Smooth muscle cell of the brain vasculature (primary cell): ENCODE data around the gene TMEM183A.
"Not testable (repeated sequence)": the region's sequence is repeated elsewhere in the genome, so short reads cannot be mapped to it uniquely, and the experiment has no call there.

Source experiments
- DNase-seq: peaks from one replicate; pipeline ENCODE4 v3.0.0-alpha.2; 2012; ENCODE audit warnings: low read depth, low spot score

Gene TMEM183A, protein sequence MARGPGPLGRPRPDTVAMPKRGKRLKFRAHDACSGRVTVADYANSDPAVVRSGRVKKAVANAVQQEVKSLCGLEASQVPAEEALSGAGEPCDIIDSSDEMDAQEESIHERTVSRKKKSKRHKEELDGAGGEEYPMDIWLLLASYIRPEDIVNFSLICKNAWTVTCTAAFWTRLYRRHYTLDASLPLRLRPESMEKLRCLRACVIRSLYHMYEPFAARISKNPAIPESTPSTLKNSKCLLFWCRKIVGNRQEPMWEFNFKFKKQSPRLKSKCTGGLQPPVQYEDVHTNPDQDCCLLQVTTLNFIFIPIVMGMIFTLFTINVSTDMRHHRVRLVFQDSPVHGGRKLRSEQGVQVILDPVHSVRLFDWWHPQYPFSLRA

DNA sequence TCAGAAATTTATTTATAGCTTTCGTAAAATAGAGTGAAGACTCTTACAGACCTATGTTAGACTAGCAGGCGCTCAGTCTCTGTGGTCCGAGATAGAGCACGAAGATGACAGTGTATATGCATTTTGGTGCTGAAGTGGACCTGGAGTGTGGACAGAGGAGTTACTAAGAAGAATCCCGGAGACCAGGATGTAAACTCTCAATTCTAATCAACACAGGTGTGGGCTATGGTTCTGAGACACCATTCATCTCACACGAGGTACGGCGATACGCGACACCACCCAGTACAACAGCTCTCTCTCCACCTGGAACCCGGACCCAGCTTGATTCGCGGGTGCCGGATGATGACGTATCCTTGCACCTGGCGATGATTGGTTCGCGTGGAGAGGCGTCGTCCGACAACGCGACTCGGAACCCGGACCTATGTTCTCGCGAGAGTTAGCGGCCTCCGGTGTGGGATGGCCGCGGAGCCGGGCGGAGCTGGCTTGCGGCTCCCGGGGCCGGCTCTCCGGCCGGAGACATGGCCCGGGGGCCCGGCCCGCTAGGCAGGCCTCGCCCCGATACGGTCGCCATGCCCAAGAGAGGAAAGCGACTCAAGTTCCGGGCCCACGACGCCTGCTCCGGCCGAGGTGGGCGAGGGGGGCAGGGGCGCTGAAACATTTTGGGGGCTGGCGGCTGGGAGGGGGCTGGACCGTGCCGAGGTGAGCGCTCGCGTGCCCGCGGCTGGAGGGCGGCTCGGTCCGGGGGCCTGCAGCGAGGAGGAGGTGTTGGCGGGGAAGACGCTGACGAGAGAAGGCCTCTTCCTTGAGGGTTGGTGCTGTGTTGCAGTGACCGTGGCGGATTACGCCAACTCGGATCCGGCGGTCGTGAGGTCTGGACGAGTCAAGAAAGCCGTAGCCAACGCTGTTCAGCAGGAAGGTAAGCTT, at the start of gene TMEM183A:
TSS of gene TMEM183A (plus strand) at position 427 of the 924 bp plus-strand sequence. CDS start at position 519, 92 bp downstream.
- DNase-seq, result peak; percentile 89

DNA sequence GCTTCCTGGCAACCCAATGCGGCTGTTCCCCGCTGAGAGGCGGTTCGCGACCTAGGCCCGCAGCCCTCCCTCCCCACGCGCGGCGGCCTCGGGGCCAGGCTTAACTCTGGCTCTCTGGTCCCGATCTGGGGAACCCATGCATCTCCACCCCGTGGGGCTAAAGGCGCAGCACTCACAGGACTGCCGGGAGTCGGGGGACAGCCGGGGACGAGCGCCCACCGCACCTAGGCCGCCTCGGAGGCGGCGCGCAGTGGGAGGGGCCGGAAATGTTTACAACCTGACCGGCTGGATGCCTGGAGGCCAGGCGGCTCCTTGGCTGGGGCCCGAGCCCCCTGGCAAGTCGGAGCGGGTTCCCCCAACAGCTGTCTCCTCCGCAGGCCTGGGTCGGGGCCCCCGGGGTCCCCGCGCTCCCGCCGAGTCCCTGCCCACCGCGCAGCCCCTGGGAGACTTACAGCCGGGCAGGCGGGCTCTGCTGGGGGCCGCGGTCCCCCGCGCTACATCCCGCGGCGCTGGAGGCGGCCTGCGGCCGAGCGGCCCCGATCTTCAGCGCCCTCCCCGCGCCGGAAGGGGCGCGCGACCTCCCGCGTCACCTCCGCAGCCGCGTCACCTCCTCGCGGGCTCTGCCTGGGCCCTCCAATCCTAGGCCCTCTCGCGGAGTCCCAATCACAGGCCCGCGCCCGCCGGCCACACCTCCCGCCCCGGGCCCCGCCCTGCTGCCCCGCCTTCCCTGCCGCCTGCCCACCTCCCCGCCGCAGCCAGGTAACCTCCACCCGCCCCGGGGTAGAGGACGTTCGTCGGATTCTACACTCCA, 49.2 kb upstream of the TMEM183A start, which contains the start of gene ADIPOR1:
TSS of gene ADIPOR1 (minus strand) at position 580 of the 811 bp plus-strand sequence. CDS start 7,242 bp downstream, outside the sequence.
- DNase-seq, result peak; percentile 41

DNA sequence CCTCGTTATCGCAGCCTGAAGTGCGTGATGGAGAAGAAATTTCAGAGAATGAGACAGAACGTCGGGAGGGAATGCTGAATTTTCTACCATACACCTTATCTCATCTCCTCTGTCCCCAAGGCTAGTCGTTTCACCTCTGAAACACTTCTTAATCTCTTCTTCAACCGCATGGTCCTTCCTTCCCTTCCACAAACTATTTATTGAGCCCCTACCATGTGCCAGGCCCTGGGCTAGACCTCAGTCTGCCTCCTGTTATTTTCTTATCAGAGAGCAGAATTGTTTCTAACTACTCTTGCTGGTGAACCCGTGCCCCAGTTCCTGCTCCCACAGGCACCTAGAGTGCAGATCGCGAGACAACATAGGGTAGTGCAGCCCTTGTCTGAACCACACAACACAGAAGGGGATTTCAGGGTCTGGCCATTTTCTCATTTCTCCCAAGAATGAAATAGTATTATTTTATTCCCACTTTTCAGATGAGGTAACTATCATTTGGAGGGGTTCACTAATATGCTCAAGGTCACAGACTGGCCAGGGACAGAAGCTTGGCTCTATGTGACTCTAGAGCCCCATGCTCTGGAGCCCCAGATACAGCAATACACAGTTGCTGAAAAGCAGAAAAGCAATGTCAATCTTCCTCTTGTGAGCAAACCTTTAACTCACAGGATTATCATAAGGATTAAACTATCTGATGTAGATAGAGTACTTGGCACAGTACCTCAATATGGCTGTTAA, 48.5 kb upstream of the TMEM183A start:
- no peak for DNase-seq

DNA sequence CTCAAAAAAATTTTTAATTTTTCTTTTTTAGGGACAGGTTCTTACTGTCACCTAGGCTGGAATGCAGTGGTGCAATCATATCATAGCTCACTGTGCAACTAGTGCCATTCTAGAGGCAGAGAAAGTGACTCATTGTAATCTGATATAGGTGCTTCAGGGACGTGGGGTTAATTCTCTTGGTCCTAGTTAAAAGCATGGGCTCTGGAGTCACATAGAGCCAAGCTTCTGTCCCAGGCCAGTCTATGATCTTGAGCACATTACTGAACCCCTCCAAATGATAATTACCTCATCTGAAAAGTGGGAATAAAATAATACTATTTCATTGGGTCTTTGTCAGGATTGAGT, 47.9 kb upstream of the TMEM183A start:
- DNase-seq, result no peak

DNA sequence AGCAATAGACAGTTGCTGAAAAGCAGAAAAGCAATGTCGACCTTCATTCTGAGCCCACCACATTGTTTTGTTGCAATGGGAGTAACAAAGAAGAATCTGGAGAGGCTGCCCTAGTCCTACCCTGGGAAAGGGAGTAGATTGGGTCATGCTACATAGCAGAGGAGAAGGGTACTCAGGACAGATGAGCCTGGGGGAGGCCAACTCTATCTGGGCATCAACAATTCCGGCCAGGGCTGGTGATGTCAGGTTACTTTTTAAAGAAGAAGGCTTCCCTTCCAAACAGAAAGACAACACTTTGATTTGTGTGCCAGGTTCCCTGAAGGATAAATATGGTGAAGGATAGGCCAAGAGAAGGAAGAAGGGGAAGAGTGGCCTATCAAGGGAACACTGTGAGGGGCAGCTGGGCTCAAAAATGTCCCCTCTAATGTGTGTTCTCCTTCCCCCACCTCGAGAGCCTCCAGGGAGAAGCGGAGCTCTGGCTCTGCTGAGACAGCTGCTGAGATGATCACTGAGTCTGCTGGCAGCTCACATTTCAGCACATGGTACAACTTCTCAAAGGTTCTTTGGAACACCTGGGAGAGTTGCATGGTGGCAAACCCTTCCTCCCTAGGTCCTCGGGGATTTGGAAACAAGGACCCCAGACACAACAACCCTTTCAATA, 45.8 kb upstream of the TMEM183A start:
- no peak for DNase-seq

DNA sequence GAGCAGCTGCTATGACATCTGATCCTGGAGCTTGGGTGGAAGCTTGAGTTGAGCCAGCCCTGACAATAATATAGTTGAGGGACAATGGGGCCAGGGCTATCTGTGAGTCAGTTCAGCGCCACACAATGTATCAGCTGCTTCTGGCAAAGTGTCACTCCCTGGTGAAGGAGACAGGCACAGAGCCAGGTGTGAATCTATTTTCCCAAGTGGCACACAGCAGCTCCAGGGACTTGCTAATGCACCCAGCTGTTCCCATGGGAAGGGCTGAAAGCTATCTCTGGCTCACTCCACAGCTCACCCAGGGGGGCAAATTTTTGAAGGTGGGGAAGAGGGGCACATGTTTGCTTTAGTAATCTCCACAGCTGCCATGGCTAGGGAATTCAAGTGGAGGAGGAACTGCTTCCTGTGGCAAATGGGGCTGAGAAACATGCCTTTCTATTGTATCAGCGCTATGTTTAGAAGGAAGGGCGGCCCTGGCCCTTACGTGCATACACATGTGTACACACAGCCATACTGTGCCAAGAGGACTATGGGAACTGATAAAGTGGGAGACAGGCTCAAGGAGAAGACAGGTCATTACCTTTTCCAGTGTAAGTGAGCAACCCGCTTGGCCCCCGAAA, 42.3 kb upstream of the TMEM183A start:
- DNase-seq, result no peak

DNA sequence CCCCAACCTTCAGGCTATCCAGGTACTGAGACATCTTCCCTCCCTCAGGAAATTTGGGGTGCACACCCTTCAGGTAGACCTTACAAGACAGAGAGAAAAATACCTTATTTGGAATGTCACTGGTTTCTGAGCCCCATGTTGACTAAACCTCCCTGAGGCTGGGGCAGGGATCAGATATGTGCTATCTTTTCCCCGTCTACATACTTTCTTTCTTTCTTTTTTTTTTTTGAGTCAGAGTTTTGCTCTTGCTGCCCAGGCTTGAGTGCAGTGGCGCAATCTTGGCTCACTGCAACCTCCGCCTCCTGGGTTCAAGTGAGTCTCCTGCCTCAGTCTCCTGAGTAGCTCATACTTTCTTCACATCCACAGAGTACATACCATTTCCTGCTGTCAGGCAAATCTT, 41.8 kb upstream of the TMEM183A start:
- no peak for DNase-seq

DNA sequence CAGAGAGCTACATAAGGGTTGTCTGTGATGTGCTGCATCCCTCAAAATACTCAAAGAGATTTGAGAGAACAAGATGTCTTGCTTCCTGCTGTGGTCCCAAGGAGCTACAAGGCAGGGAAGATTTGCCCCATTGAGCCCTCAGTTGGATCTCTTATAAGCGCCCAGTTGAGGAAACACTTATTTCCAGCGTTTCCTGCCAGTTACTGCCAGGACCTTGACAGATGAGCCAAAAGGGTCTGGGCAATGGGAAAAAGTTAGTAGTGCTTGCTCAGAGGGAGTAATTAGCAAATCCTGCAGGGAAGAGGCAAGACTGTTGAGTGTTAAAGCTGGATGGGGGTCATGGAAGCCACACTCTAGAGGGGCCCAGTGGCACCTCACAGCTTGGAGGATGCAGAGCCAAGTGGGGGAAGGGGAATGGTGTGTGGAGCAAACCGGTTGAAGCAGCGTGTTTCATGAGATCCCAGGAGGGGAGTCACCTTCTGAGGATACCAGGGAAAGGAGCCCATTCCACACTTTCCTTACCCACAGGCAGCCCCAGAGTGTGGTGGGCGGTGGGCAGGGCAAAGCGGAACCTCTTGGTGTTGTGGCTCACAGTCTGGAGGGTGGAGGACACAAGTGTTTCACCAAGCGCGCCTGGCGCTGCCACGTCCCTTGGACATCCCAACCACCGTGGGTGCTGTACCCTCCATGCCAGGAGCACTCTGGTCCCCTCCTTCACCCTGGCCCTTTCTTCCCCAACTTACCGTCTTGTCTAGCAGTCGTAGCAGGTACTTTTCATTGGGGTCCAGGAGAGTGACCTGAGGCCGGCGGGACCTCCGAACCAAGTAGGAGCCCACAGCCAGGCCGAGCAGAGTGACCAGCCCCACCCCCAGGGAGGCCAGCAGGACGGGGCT, 40.9 kb upstream of the TMEM183A start:
- no peak for DNase-seq

DNA sequence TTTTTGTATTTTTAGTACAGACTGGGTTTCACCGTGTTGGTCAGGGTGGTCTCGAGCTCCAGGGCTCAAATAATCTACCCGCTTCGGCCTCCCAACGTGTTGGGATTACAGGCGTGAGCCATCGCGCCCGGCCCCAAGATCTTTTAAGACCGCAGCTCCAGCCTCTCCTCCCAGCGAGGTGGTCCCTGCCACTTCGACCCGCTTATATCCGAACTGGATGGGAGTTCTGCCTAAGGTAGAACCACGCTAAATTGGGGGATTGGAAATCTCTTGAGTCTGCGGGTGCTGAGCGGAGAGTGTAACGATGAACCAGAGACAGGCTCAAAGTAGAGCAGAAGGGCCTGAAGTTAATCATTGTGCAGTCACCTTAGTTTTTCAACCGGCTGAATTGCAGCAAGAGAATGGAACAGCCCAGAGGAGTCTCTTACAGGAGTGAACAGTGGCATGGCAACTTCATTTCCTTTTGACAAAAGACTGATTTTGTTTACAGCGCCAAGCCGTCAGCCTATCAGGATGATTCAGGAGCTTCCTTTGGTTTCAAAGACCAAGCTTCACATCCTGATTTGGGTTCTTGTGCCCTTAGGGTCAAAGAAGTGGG, 39.4 kb upstream of the TMEM183A start:
- no peak for DNase-seq

DNA sequence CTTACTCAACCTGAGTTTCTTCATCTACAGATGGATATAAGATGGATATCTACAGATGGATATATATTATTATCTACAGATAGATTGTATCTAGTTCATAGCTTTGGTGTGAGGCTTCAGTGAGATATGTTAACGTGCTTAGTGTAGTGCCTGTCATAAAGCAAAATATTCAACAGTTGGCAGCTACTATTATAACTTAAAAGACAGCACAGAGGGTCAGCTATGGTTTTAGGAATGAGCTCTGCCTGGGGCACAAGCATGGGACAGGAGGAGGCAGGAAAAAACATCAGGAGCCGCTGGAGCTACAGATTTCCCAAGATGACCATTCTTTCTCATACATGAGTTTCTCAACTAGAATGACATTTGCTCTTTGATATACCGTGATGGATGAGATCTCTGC, 38.8 kb upstream of the TMEM183A start:
- DNase-seq, result no peak

DNA sequence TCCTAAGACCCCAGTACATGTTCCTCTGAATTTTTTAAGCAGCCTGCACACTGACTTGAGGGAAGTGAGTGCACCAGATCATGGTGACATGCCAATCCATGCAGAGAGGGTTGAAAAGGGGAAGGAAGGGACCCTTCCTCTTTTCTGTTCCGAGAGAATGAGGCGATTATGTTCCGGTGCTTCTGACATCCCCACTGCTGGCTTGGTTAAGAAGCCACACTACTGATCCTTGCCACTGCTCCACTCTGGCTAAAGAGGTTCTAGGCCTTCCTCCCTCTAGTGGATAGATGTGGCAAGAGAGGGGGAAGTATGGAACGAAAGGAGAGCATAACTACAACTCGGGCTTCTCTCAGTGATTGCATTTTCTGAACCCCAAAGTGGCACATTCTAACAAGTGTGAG, 38.3 kb upstream of the TMEM183A start:
- DNase-seq, result no peak

DNA sequence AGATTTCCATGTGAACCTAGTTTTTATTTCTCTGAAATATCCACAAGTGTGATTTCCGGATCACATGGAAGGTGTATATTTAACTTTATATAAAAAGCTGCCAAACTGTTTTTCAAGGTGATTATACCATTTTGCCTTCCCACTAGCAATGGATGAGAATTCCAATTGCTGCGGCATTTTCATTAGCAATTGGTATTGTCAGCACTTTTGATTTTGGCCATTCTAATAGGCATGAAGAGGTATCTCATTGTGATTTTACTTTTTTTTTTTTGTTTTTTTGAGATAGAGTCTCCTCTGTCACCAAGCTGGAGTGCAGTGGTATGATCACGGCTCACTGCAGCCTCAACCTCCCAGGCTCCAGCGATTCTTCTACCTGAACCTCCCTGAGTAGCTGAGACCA, 35.1 kb upstream of the TMEM183A start:
- DNase-seq, result no peak

DNA sequence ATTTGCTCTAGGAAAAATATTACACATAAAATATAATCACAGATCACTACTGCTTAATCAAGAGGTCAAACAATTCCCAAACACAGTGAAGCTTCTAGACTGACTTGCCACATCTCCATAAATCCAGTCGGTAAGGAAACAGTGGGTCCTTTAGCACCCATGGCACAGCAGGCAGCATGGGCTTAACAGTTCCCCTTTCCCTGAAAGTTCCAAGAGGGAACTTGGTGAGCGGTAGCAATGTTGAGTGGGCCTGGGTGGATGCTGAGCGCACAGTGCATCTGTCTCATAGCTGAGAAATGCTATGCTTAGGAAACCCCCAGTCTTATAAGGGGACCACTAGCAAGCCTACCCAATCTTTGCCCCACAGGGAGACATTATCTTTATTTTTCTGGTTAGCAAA, 32.3 kb upstream of the TMEM183A start:
- no peak for DNase-seq

DNA sequence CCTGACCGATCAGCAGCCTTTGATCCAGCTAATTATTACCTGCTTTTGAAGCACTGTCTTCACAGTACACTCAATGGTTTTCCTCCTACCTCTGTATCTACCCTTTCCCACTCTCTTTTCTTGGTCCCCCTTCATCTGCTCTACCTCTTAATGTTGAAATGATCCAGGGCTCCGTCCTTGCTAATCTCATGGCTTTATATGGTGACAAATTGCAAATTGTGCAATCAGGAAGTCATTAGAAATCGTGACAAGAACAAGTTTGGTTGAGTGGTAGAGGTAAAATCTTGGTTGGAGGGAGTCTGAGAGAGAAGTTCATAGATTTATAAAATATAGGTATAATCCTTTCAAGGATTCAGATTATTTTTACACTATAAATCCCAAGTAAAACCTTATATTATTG, 30.5 kb upstream of the TMEM183A start:
- no peak for DNase-seq

DNA sequence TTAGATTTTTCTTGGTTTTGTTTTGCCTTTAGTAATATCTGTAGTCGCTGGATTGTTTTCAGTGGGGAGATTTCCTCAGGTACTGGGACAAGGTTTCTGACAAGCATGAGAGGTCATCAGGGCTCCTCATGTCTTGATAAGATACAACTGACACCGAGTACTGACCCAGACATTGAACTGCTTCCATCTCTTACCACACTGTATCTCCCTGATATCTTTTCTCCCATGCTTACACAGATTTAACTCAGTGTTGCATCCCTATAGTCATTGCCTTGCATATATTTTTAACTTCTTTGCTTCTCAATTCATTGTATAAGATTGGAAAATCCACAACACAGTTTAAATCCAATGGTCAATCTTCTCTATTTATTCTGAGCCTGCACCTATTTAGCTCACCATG, 27.7 kb upstream of the TMEM183A start:
- no peak for DNase-seq

DNA sequence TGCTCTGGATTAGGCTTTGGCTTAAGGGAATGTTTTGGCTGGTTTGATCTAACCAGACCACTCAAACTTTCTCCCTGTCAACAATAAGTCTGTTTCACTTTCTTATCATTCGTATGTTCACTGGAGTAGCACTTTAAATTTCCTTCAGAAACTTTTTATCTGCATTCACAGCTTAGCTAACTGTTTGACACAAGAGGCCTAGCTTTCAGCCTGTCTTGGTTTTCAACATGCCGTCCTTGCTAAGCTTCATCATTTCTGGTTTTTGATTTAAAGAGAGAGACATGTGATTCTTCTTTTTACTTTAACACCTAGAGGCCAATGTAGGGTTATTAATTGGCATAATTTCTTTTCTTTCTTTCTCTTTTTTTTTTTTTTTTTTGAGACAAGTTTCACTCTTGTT, 25.2 kb upstream of the TMEM183A start:
- no peak for DNase-seq

DNA sequence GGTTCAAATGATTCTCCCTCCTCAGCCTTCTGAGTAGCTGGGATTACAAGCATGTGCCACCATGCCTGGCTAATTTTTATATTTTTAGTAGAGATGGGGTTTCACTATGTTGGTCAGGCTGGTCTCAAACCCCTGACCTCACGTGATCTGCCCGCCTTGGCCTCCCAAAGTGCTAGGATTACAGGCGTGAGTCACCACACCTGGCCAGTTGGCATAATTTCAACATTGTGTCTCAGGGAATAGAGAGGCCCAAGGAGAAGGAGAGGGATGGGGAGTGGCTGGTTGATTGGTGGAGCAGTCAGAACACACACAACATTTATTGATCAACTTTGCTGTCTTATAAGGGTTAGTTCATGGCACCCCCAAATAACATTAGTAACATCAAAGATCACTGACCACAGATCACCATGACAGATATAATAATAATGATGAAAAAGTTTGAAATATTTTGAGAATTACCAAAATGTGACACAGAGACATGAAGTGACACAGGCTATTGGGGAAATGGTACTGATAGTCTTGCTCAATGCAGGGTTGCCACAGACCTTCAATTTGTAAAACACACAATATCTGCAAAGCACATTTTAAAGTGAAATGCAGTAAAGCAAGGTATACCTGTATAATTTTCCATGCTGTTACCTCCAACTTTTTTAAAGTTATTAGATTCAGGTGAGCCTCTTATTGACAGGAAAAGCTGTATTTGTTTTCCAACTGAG, 24.3 kb upstream of the TMEM183A start:
- no peak for DNase-seq

DNA sequence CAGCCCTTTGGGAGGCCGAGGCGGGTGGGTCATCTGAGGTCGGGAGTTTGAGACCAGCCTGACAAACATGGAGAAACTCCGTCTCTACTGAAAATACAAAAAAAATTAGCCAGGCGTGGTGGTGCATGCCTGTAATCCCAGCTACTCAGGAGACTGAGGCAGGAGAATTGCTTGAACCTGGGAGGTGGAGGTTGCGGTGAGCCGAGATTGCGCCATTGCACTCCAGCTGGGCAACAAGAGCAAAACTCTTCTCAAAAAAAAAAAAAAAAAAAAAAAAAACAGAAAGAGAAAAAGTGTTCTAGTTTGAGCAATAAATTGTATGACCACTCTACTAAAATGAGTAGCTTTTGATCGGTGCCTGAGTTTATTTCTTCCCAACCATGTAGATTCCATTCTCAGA, 21.1 kb upstream of the TMEM183A start:
- not testable (repeated sequence) for DNase-seq
